ENCODE measurements around the gene PSMG4. TPM values are rescaled to one million over a fixed set of nuclear protein-coding genes. Genes with fewer than 3 reads are reported as not detected.

Gene PSMG4
- total RNA-seq, 1 experiment from 2014 or later: 29.3 TPM

DNA sequence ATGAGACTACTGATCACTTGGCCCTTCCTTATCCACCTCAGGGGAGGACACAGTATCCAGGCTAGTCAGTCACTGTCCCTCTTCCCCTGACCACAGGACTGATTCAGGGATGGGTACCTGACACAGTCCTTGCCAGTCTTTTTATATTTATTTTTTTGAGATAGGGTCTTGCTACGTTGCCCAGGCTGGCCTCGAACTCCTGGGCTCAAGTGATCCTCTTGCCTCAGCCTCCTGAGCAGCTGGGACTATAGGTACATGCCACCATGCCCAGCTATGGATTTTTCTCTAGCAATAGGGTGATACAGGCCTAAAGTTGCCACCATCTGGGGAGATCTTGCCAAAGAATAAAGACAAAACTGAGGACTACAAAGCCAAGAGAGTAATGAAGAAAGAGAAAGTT, 41.5 kb upstream of the PSMG4 start:
- H3K4me1 Mint-ChIP-seq: peaks cover 10% of the 10 kb centered on the region in 2 experiments
- H2AK5ac ChIP-seq (ENCODE audit: insufficient read length, low read length): no peak overlapping the region
- H3T11ph ChIP-seq (ENCODE audit: low read length): no peak overlapping the region
- H4K8ac ChIP-seq (replicated peaks; ENCODE audit: insufficient read length, low read depth, low read length): no peak overlapping the region
- H3K56ac ChIP-seq (ENCODE audit: insufficient read length, low read depth, low read length): no peak overlapping the region
- H2BK120ac ChIP-seq (ENCODE audit: low read depth, low read length, poor library complexity, severe bottlenecking): no peak overlapping the region
- H3K23ac ChIP-seq (ENCODE audit: insufficient read length, low read depth, low read length): no peak overlapping the region
- WGBS (ENCODE audit: extremely low coverage, insufficient read length, low lambda C conversion rate): no CpG with 5 or more reads among the region's 2 CpGs
- H3K4ac ChIP-seq (ENCODE audit: low read depth, low read length): no peak overlapping the region
- H3K18ac ChIP-seq (ENCODE audit: insufficient read length, low read depth, low read length): no peak overlapping the region
- no peaks in the 10 kb centered on the region for H3K9me3 ChIP-seq (ENCODE audit: control insufficient read depth, low read depth, low read length)
- peaks cover 2 to 6% (median 3%) of the 10 kb centered on the region in 3 experiments; a peak in 4 of 7 replicates for H3K36me3 Mint-ChIP-seq (ENCODE audit: insufficient read depth in 1 of 3, low read depth in 3 of 3)
- H3K14ac ChIP-seq (ENCODE audit: insufficient read depth, low read length): no peak overlapping the region
- H3K27me3 Mint-ChIP-seq (ENCODE audit: low read depth): peaks cover 13% of the 10 kb centered on the region
- H2BK15ac ChIP-seq (ENCODE audit: low read depth, low read length): no peak overlapping the region; the same call in 1 of the 2 replicates
- H4K5ac ChIP-seq (ENCODE audit: insufficient read length, low read depth, low read length): no peak overlapping the region
- H3K4me3 Mint-ChIP-seq: no peak overlapping the region
- no peak overlapping the region for H3K27ac Mint-ChIP-seq
- H4K20me1 ChIP-seq (ENCODE audit: control insufficient read depth, insufficient read depth, insufficient read length): no peaks in the 10 kb centered on the region
- H2AFZ ChIP-seq (ENCODE audit: low read length): no peak overlapping the region
- no peak overlapping the region for H2BK5ac ChIP-seq (ENCODE audit: insufficient read length, low read length)
- no peaks in the 10 kb centered on the region for H3K79me1 ChIP-seq (ENCODE audit: insufficient read depth, low read depth, low read length, poor library complexity, severe bottlenecking)
- H2BK20ac ChIP-seq (ENCODE audit: low read depth, low read length, poor library complexity, severe bottlenecking): no peak overlapping the region
- no peaks in the 10 kb centered on the region for H3K23me2 ChIP-seq (ENCODE audit: insufficient read length, low read depth, low read length, poor library complexity, severe bottlenecking)
- TF ChIP-seq, protein P1, sequence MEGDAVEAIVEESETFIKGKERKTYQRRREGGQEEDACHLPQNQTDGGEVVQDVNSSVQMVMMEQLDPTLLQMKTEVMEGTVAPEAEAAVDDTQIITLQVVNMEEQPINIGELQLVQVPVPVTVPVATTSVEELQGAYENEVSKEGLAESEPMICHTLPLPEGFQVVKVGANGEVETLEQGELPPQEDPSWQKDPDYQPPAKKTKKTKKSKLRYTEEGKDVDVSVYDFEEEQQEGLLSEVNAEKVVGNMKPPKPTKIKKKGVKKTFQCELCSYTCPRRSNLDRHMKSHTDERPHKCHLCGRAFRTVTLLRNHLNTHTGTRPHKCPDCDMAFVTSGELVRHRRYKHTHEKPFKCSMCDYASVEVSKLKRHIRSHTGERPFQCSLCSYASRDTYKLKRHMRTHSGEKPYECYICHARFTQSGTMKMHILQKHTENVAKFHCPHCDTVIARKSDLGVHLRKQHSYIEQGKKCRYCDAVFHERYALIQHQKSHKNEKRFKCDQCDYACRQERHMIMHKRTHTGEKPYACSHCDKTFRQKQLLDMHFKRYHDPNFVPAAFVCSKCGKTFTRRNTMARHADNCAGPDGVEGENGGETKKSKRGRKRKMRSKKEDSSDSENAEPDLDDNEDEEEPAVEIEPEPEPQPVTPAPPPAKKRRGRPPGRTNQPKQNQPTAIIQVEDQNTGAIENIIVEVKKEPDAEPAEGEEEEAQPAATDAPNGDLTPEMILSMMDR (conservative IDR thresholded peaks at IDR 0.05): no peak
- no peak for DNase-seq
- no peak overlapping the region for H3K27ac ChIP-seq (ENCODE audit: insufficient read length, low read depth, low read length)
- H3K9me3 Mint-ChIP-seq: peaks cover 5 to 6% of the 10 kb centered on the region in 2 experiments; a peak in 3 of 5 replicates
- no peaks in the 10 kb centered on the region for H3K4me1 ChIP-seq (ENCODE audit: insufficient read depth, low read length)
- H4K91ac ChIP-seq (ENCODE audit: insufficient read length, low read depth, low read length): no peak overlapping the region
- no peak overlapping the region for H3K9ac ChIP-seq (ENCODE audit: extremely low read depth, insufficient read length, low read length)
- H3K4me2 ChIP-seq (ENCODE audit: insufficient read depth, insufficient read length, low read length): no peak overlapping the region
- 0 out of 2 replicates have a peak, but pooled peaks cover 2% of the 10 kb centered on the region for H3K27me3 ChIP-seq (ENCODE audit: insufficient read depth, low read length)
- H3K79me2 ChIP-seq (ENCODE audit: insufficient read depth, low read length): no peaks in the 10 kb centered on the region
- H2BK12ac ChIP-seq (ENCODE audit: insufficient read length, low read depth, low read length): no peak overlapping the region
